SK-N-SH (cell line): ENCODE measurements around the gene C11orf52. TPM values are rescaled to one million over a fixed set of nuclear protein-coding genes. Genes with fewer than 3 reads are reported as not detected.

Experiments
- CTCF ChIA-PET: fragments of 300-600, 350-600 bp; formaldehyde crosslinking; extraction: SDS; loops from one replicate; lab custom pipeline; 2021; lab: Yijun Ruan, JAX
- POLR2A ChIA-PET: fragments of 350-600 bp; sonication (Branson Sonifier 250); formaldehyde crosslinking; extraction: SDS; loops from one replicate; lab custom pipeline; 2020; ENCODE audit warnings: antibody characterized with exemption, inconsistent platforms; lab: Yijun Ruan, JAX
- DNase-seq: peaks from one replicate; pipeline ENCODE4 v3.0.0; 2012
- H2AFZ ChIP-seq: fragments of 200-600 bp; sonication (generic); 2 replicates; pipeline ENCODE4 v1.8.1; 2016; ENCODE audit warnings: antibody characterized with exemption, mild to moderate bottlenecking, low read depth
- H3F3A ChIP-seq: fragments of 200-600 bp; sonication (generic); replicated peaks from 2 replicates; pipeline ENCODE3; 2016; ENCODE audit warnings: antibody characterized with exemption, mild to moderate bottlenecking; ENCODE audit not compliant: insufficient read depth
- H3K27ac ChIP-seq, 2 experiments: fragments of 200-500 bp in 1 of 2; fragments of 200-600 bp in 1 of 2; sonication (Bioruptor generic) in 1 of 2; sonication (generic), shearing (Covaris generic) in 1 of 2; 2 replicates each; pipeline versions ENCODE4 v1.5.1 to v1.6.1; 2014 to 2016; ENCODE audit warnings: low read depth in 2 of 2, inconsistent platforms in 1 of 2, low read length in 1 of 2, mild to moderate bottlenecking in 1 of 2, mixed read lengths in 1 of 2
- H3K27me3 ChIP-seq: fragments of 200-600 bp; sonication (generic), shearing (Covaris generic); 2 replicates; pipeline ENCODE4 v1.6.1; 2016; ENCODE audit warnings: mixed run types; ENCODE audit not compliant: insufficient read depth
- H3K36me3 ChIP-seq, 2 experiments: fragments of 200-500 bp in 1 of 2; fragments of 200-600 bp in 1 of 2; sonication (Bioruptor generic) in 1 of 2; sonication (generic) in 1 of 2; replicated peaks in 1 of 2; 2 replicates each; pipeline versions ENCODE3 to v1.5.1; 2014 to 2016; ENCODE audit warnings: low read length in 1 of 2, mild to moderate bottlenecking in 1 of 2; ENCODE audit not compliant: insufficient read depth in 2 of 2, control insufficient read depth in 1 of 2
- H3K4me1 ChIP-seq, 2 experiments: fragments of 200-500 bp in 1 of 2; fragments of 200-600 bp in 1 of 2; sonication (Bioruptor generic) in 1 of 2; sonication (generic), shearing (Covaris generic) in 1 of 2; 2 replicates each; pipeline versions ENCODE4 v1.5.1 to v1.6.1; 2014 to 2016; ENCODE audit warnings: low read depth in 1 of 2, low read length in 1 of 2, mixed run types in 1 of 2; ENCODE audit not compliant: insufficient read depth in 2 of 2, control insufficient read depth in 1 of 2
- H3K4me2 ChIP-seq: fragments of 200-600 bp; sonication (generic), shearing (Covaris generic); 2 replicates; pipeline ENCODE4 v1.6.1; 2017; ENCODE audit warnings: mixed run types
- H3K4me3 ChIP-seq, 2 experiments: fragments of 200-500 bp in 1 of 2; fragments of 200-600 bp in 1 of 2; sonication (Bioruptor generic) in 1 of 2; sonication (generic), shearing (Covaris generic) in 1 of 2; 2 replicates each; pipeline versions ENCODE4 v1.5.1 to v1.8.1; 2014 to 2016; ENCODE audit warnings: low read depth in 2 of 2, inconsistent platforms in 1 of 2, low read length in 1 of 2, mild to moderate bottlenecking in 1 of 2, mixed read lengths in 1 of 2, moderate library complexity in 1 of 2
- H3K79me2 ChIP-seq: fragments of 200-600 bp; sonication (generic); 2 replicates; pipeline ENCODE4 v1.8.1; 2017; ENCODE audit warnings: mild to moderate bottlenecking; ENCODE audit not compliant: insufficient read depth
- H3K9ac ChIP-seq: fragments of 200-600 bp; sonication (generic); 2 replicates; pipeline ENCODE4 v1.6.1; 2017; ENCODE audit warnings: mixed run types
- H3K9me2 ChIP-seq: fragments of 200-600 bp; sonication (generic); 2 replicates; pipeline ENCODE4 v1.6.1; 2017; ENCODE audit warnings: mixed run types
- H3K9me3 ChIP-seq: fragments of 200-600 bp; sonication (generic); 2 replicates; pipeline ENCODE4 v1.6.1; 2017; ENCODE audit warnings: mixed run types, mild to moderate bottlenecking, moderate library complexity
- H4K20me1 ChIP-seq: fragments of 200-600 bp; sonication (generic); 2 replicates; pipeline ENCODE4 v1.6.1; 2017; ENCODE audit warnings: mild to moderate bottlenecking, mixed run types; ENCODE audit not compliant: insufficient read depth
- CHD2 ChIP-seq: fragments of 150-350 bp; IDR thresholded peaks from 2 replicates; pipeline ENCODE4 v1.6.1; 2018; ENCODE audit warnings: low read length; ENCODE audit not compliant: partially characterized antibody
- EZH2phosphoT487 ChIP-seq: fragments of 200-600 bp; sonication (generic); IDR thresholded peaks from 2 replicates; pipeline ENCODE4 v1.6.1; 2017; ENCODE audit warnings: low read depth, mixed run types, mild to moderate bottlenecking, antibody characterized with exemption, moderate library complexity, borderline replicate concordance
- FOSL2 ChIP-seq: IDR thresholded peaks from 2 replicates; pipeline ENCODE4 v1.4.0; 2012; ENCODE audit warnings: low read depth, mild to moderate bottlenecking, moderate library complexity, borderline replicate concordance
- GABPA ChIP-seq: IDR thresholded peaks from 2 replicates; pipeline ENCODE4 v1.4.0; 2012; ENCODE audit warnings: low read depth, mild to moderate bottlenecking
- GATA2 ChIP-seq: sonication (generic); formaldehyde crosslinking; IDR thresholded peaks from 2 replicates; pipeline ENCODE4 v1.5.0; 2020; ENCODE audit warnings: mild to moderate bottlenecking, missing genetic modification reagents
- JUND ChIP-seq: IDR thresholded peaks from 2 replicates; pipeline ENCODE4 v1.4.0; 2012
- NFIC ChIP-seq: IDR thresholded peaks from 2 replicates; pipeline ENCODE4 v1.4.0; 2012; ENCODE audit warnings: borderline replicate concordance
- RCOR1 ChIP-seq: fragments of 150-350 bp; IDR thresholded peaks from 2 replicates; pipeline ENCODE4 v1.6.1; 2017; ENCODE audit warnings: antibody characterized with exemption, low read length
- RFX5 ChIP-seq: IDR thresholded peaks from 2 replicates; pipeline ENCODE4 v1.6.1; 2012; ENCODE audit warnings: mild to moderate bottlenecking, improper control_type of control experiment, low read length
- RXRA ChIP-seq: IDR thresholded peaks from 2 replicates; pipeline ENCODE4 v1.4.0; 2012; ENCODE audit warnings: low read depth, mild to moderate bottlenecking, borderline replicate concordance
- SIN3A ChIP-seq: IDR thresholded peaks from 2 replicates; pipeline ENCODE4 v1.6.1; 2012; ENCODE audit warnings: low read depth, mild to moderate bottlenecking, low read length, moderate library complexity, borderline replicate concordance
- SMC3 ChIP-seq: IDR thresholded peaks from 2 replicates; pipeline ENCODE4 v1.6.1; 2012; ENCODE audit warnings: low read depth, low read length, improper control_type of control experiment
- TCF12 ChIP-seq: IDR thresholded peaks from 2 replicates; pipeline ENCODE4 v1.4.0; 2012
- TEAD4 ChIP-seq: IDR thresholded peaks from 2 replicates; pipeline ENCODE4 v1.4.0; 2012; ENCODE audit warnings: mild to moderate bottlenecking, borderline replicate concordance; ENCODE audit not compliant: insufficient read depth
- WGBS: methylation state at CpG from one replicate; pipeline ENCODE4 v1.1.6; 2017; ENCODE audit warnings: low lambda C conversion rate; 5-methylcytosine and 5-hydroxymethylcytosine counted together
- polyA plus RNA-seq, 3 experiments: library from polyadenylated mRNA; depleted of rRNA; stranded (reverse); fragments of >200 nt; gene quantifications; 2 replicates each; pipeline ENCODE4 v1.2.3, GENCODE V29; 2012
- TF ChIP-seq, protein P1 (sequence below): fragments of 150-350 bp; IDR thresholded peaks from 2 replicates; pipeline ENCODE4 v1.6.1; 2017; ENCODE audit warnings: antibody characterized with exemption, low read length, low read depth, borderline replicate concordance
- TF ChIP-seq, protein P2 (sequence below): IDR thresholded peaks from 2 replicates; pipeline ENCODE4 v1.6.1; 2012; ENCODE audit warnings: mild to moderate bottlenecking, low read depth, low read length, moderate library complexity
- TF ChIP-seq, protein P3 (sequence below): fragments of 150-350 bp; IDR thresholded peaks from 2 replicates; pipeline ENCODE4 v1.6.1; 2016; ENCODE audit warnings: mild to moderate bottlenecking, low read depth, low read length

Gene C11orf52
- polyA plus RNA-seq, 1 of the 3 experiments (the other 2 are of a cell fraction): not detected

DNA sequence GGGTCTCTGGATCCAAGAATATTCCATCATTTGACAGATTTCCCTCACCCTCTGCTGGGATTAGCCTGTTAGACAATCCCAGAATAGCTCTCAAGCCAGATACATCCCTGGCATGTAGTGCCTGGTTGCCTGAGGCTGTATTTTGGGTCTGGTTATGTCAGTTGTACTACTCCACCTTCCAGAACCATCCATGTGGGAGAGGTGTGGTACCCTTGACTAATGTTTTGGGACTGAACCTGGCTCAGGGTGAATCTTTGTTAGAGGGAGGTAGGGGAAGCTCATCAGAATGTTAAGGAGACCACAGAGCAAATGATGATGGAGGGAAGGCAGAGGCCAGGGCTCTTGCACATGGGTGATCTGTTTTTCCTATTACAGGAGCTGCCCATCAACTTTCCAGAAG is 5.2 kb downstream of the C11orf52 start (continued):
- no peak for TF ChIP-seq CHD2

DNA sequence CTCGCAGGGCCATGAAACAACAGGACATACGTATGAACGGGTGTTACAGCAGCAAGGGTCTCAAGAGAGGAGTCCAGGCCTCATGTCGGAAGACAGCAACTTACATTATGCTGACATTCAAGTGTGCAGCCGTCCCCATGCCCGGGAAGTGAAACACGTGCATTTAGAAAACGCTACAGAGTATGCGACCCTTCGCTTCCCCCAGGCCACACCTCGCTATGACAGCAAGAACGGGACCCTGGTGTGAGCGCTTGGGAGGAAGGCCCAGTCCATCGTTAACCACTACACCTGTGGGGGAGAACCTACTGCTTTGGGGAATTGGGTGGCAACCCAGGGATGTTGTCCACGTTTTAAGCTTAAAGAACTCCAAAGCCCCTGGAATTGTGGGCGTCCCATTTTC is 7.2 kb downstream of the C11orf52 start:
- no peaks in the 10 kb centered on the region for H3K9me3 ChIP-seq
- peak overlapping the region; percentile 74 for H3K4me2 ChIP-seq
- H3K9me2 ChIP-seq: no peaks in the 10 kb centered on the region
- no peak for TF ChIP-seq NFIC
- TF ChIP-seq GABPA: no peak
- no peak for TF ChIP-seq RFX5
- no peak for TF ChIP-seq JUND
- TF ChIP-seq FOSL2: no peak
- TF ChIP-seq, protein P1, sequence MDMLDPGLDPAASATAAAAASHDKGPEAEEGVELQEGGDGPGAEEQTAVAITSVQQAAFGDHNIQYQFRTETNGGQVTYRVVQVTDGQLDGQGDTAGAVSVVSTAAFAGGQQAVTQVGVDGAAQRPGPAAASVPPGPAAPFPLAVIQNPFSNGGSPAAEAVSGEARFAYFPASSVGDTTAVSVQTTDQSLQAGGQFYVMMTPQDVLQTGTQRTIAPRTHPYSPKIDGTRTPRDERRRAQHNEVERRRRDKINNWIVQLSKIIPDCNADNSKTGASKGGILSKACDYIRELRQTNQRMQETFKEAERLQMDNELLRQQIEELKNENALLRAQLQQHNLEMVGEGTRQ: no peak
- no peak for TF ChIP-seq SIN3A
- TF ChIP-seq GATA2 (CRISPR knock-in tag): no peak
- H3F3A ChIP-seq: peaks cover 24% of the 10 kb centered on the region
- no peak overlapping the region; a peak in 2 of 4 replicates for H3K4me3 ChIP-seq
- WGBS: 96% methylated on average over 15 of the region's 16 CpGs
- DNase-seq: no peak
- H3K27ac ChIP-seq: peak overlapping the region; percentile 72 to 84
- H2AFZ ChIP-seq: peak overlapping the region; percentile 93; the same call in 1 of the 2 replicates
- no peak overlapping the region for H3K9ac ChIP-seq
- H3K79me2 ChIP-seq: no peaks in the 10 kb centered on the region
- H3K27me3 ChIP-seq: no peaks in the 10 kb centered on the region
- peaks cover 7 to 31% of the 10 kb centered on the region in 2 experiments for H3K4me1 ChIP-seq
- ChIA-PET POLR2A (interaction anchor here (1.1 to 1.5 kb wide), 5 partner anchors 10 to 160 kb away, joined by 3 to 5 read pairs (median 3); partner anchors contain the start of gene PPP2R1B), CTCF (interaction anchor here (1.1 to 15.8 kb wide), 3 partner anchors 13 to 54 kb away, joined by 3 to 272 read pairs (median 5); no protein-coding TSS in a partner anchor)
- no peaks in the 10 kb centered on the region for H4K20me1 ChIP-seq
- H3K36me3 ChIP-seq: no peaks in the 10 kb centered on the region

DNA sequence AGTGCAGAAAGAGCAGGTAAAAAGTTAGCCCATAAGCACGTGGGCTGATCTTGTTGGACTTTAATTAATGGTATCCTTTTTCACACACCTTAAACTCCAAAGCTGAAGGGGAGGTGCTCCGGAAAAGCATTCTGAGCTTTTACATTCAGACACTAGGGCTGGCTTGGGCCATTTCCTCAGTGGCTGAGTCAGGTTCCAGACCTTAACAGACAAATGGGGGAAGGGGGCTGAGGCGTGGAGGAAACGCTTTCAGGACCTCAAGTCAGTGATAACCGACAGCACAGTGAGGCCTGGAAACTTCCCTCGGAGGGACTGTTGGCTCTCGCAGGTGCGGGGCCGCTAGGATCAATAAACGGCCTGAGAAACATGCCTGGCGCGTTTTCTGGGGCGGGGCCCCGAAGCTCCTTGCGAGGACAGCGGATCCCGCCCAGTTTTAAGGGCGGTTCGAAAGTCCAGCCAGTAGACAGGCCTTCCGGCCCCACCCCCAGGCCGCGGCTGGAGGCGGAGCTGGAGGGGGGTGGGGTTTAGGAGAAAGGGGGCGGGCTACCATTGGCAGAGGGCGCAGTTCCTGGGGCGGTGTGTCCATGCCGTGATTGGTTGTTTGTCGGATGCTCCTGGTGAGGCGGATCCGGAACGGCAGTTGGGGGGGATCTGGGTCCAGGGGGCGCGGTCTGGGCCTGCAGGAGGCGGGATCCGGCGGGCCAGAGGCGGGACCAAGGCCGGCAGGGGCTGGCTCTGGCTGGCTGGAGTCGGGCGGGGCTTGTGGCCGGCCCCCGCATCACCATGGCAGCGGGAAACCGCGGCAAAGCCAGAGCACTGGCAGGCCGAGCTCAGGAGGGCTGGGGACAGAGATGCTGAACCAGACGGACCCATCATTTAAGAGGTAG is 8.0 kb downstream of the C11orf52 start:
- peak overlapping the region; percentile 49 to 59 for H3K4me3 ChIP-seq
- H3K4me2 ChIP-seq: peak overlapping the region; percentile 74
- peak overlapping the region; percentile 68 for H3K9ac ChIP-seq
- peak; percentile 97 for DNase-seq
- H3K36me3 ChIP-seq: no peaks in the 10 kb centered on the region
- H3F3A ChIP-seq: peaks cover 24% of the 10 kb centered on the region
- H3K27me3 ChIP-seq: no peaks in the 10 kb centered on the region
- H4K20me1 ChIP-seq: no peaks in the 10 kb centered on the region
- H3K9me2 ChIP-seq: no peaks in the 10 kb centered on the region
- 4% methylated on average over 23 of the region's 47 CpGs for WGBS
- H3K79me2 ChIP-seq: no peaks in the 10 kb centered on the region
- H2AFZ ChIP-seq: peak overlapping the region; percentile 94
- ChIA-PET CTCF (interaction anchor here (0.9 to 15.8 kb wide), 6 partner anchors 10 to 354 kb away, joined by 3 to 272 read pairs (median 4); partner anchors contain the start of gene DIXDC1), POLR2A (interaction anchor here (0.9 to 1.5 kb wide), 10 partner anchors 9 to 160 kb away, joined by 3 to 6 read pairs (median 3); partner anchors contain the start of genes ALG9, DIXDC1, FDXACB1 and PPP2R1B)
- H3K4me1 ChIP-seq: peaks cover 7 to 30% of the 10 kb centered on the region in 2 experiments
- H3K27ac ChIP-seq: peak overlapping the region; percentile 76 to 84
- no peaks in the 10 kb centered on the region for H3K9me3 ChIP-seq
- TF ChIP-seq, protein P2, sequence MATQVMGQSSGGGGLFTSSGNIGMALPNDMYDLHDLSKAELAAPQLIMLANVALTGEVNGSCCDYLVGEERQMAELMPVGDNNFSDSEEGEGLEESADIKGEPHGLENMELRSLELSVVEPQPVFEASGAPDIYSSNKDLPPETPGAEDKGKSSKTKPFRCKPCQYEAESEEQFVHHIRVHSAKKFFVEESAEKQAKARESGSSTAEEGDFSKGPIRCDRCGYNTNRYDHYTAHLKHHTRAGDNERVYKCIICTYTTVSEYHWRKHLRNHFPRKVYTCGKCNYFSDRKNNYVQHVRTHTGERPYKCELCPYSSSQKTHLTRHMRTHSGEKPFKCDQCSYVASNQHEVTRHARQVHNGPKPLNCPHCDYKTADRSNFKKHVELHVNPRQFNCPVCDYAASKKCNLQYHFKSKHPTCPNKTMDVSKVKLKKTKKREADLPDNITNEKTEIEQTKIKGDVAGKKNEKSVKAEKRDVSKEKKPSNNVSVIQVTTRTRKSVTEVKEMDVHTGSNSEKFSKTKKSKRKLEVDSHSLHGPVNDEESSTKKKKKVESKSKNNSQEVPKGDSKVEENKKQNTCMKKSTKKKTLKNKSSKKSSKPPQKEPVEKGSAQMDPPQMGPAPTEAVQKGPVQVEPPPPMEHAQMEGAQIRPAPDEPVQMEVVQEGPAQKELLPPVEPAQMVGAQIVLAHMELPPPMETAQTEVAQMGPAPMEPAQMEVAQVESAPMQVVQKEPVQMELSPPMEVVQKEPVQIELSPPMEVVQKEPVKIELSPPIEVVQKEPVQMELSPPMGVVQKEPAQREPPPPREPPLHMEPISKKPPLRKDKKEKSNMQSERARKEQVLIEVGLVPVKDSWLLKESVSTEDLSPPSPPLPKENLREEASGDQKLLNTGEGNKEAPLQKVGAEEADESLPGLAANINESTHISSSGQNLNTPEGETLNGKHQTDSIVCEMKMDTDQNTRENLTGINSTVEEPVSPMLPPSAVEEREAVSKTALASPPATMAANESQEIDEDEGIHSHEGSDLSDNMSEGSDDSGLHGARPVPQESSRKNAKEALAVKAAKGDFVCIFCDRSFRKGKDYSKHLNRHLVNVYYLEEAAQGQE: no peak
- TF ChIP-seq CHD2 (no peak), EZH2phosphoT487 (no peak), RCOR1 (no peak), RFX5 (no peak), SIN3A (peak; percentile 22; the same call in 1 of the 2 replicates), GATA2 (CRISPR knock-in tag) (no peak), TCF12 (no peak), RXRA (no peak), SMC3 (peak; percentile 7; the same call in 1 of the 2 replicates), TEAD4 (no peak)
- TF ChIP-seq, protein P3, sequence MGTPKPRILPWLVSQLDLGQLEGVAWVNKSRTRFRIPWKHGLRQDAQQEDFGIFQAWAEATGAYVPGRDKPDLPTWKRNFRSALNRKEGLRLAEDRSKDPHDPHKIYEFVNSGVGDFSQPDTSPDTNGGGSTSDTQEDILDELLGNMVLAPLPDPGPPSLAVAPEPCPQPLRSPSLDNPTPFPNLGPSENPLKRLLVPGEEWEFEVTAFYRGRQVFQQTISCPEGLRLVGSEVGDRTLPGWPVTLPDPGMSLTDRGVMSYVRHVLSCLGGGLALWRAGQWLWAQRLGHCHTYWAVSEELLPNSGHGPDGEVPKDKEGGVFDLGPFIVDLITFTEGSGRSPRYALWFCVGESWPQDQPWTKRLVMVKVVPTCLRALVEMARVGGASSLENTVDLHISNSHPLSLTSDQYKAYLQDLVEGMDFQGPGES: 0 out of 2 replicates have a peak, but pooled peaks have one; percentile 4
